BLaER1 (cell line): ENCODE results near the gene FILIP1L.

ENCODE experiments used
- H3K27ac ChIP-seq: shearing (Covaris generic); formaldehyde crosslinking; 2 replicates; pipeline ENCODE4 v1.8.1; 2022
- H3K27me3 ChIP-seq: shearing (Covaris generic); formaldehyde crosslinking; 2 replicates; pipeline ENCODE4 v1.8.1; 2022
- H3K36me3 ChIP-seq: shearing (Covaris generic); formaldehyde crosslinking; 2 replicates; pipeline ENCODE4 v1.8.1; 2022
- H3K4me1 ChIP-seq: shearing (Covaris generic); formaldehyde crosslinking; 2 replicates; pipeline ENCODE4 v1.8.1; 2022
- H3K4me2 ChIP-seq: shearing (Covaris generic); formaldehyde crosslinking; 2 replicates; pipeline ENCODE4 v1.8.1; 2022
- H3K4me3 ChIP-seq: shearing (Covaris generic); formaldehyde crosslinking; 2 replicates; pipeline ENCODE4 v1.8.1; 2022
- H3K9ac ChIP-seq: shearing (Covaris generic); formaldehyde crosslinking; 2 replicates; pipeline ENCODE4 v1.8.1; 2022
- H3K9me3 ChIP-seq: shearing (Covaris generic); formaldehyde crosslinking; 2 replicates; pipeline ENCODE4 v1.8.1; 2022
- H4K20me1 ChIP-seq: shearing (Covaris generic); formaldehyde crosslinking; 2 replicates; pipeline ENCODE4 v1.8.1; 2022
- Cebpa-rat ChIP-seq: shearing (Covaris generic); IDR thresholded peaks from 2 replicates; pipeline ENCODE4 v1.8.1; 2022

Gene FILIP1L

DNA sequence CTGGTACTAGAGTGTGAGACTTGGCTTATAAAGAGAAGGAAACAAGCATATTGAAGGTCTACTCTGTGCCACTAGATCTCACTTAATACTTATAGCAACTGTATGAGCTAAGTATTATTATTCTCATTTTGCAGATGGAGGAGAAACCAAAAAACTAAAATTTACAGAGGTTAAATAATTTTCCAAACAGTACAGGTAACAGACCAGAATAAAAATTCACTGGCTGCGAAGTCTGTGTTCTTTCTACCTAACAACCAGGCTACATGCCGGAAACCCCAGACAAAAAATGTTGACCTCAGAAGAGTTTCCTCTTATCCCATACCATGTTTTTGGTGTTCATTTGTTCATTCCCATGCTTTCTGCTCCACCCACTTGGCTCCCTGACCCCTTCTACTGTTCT is 250.0 kb downstream of the FILIP1L start:
- Histone ChIP-seq H3K27me3 (no peaks in the 10 kb centered on the region), H3K9ac (no peak overlapping the region), H4K20me1 (peaks cover 86% of the 10 kb centered on the region), H3K9me3 (no peaks in the 10 kb centered on the region), H3K4me2 (no peak overlapping the region), H3K27ac (no peak overlapping the region), H3K4me1 (peaks cover 11% of the 10 kb centered on the region), H3K4me3 (no peak overlapping the region), H3K36me3 (0 out of 2 replicates have a peak, but pooled peaks cover 5% of the 10 kb centered on the region)
- no peak for TF ChIP-seq Cebpa-rat

DNA sequence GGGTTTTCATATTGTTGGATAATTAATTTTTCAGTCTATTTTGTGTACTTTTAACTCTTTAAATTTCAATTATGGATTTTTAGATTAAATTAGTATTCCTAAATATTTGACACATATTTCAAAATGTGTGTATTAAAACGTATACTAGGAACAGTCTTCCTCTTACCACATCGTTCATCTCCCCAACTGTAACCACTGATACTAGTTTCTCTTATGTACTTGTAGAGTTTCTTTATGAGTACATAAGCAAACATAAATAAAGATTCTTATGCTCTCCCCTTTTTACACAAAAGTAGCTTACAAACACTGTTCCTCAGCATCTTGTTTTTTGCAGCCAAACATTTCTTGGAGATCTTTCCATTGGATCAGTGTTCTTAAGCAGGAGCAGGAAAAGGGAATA is 250.7 kb downstream of the FILIP1L start:
- Histone ChIP-seq H3K27ac (no peak overlapping the region), H4K20me1 (peaks cover 86% of the 10 kb centered on the region), H3K4me2 (no peak overlapping the region), H3K4me3 (no peak overlapping the region), H3K27me3 (no peaks in the 10 kb centered on the region), H3K9ac (no peak overlapping the region), H3K4me1 (peaks cover 11% of the 10 kb centered on the region), H3K36me3 (0 out of 2 replicates have a peak, but pooled peaks cover 5% of the 10 kb centered on the region), H3K9me3 (no peaks in the 10 kb centered on the region)
- TF ChIP-seq Cebpa-rat = no peak

DNA sequence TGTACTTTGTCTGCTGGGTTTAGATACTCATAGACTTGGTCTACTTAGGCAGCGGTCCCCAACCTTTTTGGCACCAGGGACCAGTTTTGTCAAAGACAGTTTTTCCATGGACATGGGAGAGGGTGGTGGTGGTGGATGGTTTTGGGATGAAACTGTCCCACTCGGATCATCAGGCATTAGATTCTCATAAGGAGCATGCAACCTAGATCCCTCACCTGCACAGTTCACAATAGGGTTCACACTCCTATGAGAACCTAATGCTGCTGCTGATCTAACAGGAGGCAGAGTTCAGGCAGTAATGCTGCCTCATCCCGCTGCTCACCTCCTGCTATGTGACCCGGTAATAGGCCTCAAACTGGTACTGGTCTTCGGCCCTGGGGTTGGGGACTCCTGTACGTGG is 251.3 kb downstream of the FILIP1L start:
- H3K9me3 ChIP-seq = no peaks in the 10 kb centered on the region
- no peaks in the 10 kb centered on the region for H3K27me3 ChIP-seq
- no peak overlapping the region for H3K9ac ChIP-seq
- peaks cover 82% of the 10 kb centered on the region for H4K20me1 ChIP-seq
- H3K4me1 ChIP-seq = peaks cover 11% of the 10 kb centered on the region
- H3K4me2 ChIP-seq = no peak overlapping the region
- no peaks in the 10 kb centered on the region for H3K36me3 ChIP-seq
- H3K27ac ChIP-seq = no peak overlapping the region
- TF ChIP-seq Cebpa-rat = no peak
- H3K4me3 ChIP-seq = no peak overlapping the region

DNA sequence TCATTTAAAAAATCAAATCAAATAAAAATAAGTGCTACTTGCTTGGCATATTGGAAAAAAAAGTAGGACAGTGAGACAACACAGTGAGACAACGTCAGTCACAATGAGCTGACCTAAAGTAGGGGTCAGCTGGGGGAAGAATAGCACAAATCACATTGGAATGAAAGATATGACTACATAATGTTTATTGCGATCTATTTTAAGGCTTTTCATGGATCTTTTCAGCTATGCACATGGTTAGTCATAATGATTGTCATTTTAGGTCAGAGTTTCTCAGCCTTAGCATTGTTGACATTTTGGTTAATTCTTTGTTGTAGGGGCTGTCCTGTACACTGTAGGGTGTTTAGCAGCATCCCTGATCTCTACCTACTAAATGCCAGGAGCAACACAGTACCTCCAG is 252.1 kb downstream of the FILIP1L start:
- H3K36me3 ChIP-seq = no peaks in the 10 kb centered on the region
- no peak overlapping the region for H3K4me2 ChIP-seq
- H3K4me1 ChIP-seq = peaks cover 11% of the 10 kb centered on the region
- H3K9me3 ChIP-seq = no peaks in the 10 kb centered on the region
- no peak overlapping the region for H3K9ac ChIP-seq
- no peak overlapping the region for H3K4me3 ChIP-seq
- no peaks in the 10 kb centered on the region for H3K27me3 ChIP-seq
- no peak for TF ChIP-seq Cebpa-rat
- H4K20me1 ChIP-seq = peaks cover 81% of the 10 kb centered on the region
- no peak overlapping the region for H3K27ac ChIP-seq

DNA sequence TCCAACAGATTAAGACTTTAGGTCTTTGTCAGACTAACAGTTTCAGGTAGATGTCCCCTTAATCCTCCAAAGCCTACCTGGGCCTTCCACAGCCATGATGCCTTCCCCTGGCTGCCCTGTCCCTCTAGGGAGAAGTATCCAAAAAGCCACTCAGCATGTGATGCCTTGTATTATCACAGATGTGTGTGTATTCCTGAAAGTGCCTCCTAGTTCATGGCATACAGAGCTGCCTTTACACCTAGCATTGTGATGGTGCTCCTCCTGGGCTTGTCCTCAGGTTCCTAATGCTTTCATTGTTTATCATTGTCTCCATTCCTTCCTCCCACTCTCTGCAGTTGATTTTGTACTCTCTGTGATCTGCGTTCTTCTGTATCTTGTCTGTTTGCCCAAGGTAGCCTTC is 253.1 kb downstream of the FILIP1L start:
- H3K36me3 ChIP-seq = no peaks in the 10 kb centered on the region
- no peak overlapping the region for H3K4me3 ChIP-seq
- H3K27ac ChIP-seq = no peak overlapping the region
- no peaks in the 10 kb centered on the region for H3K9me3 ChIP-seq
- peaks cover 80% of the 10 kb centered on the region for H4K20me1 ChIP-seq
- H3K27me3 ChIP-seq = no peaks in the 10 kb centered on the region
- TF ChIP-seq Cebpa-rat = no peak
- peaks cover 5% of the 10 kb centered on the region for H3K4me1 ChIP-seq
- no peak overlapping the region for H3K9ac ChIP-seq
- H3K4me2 ChIP-seq = no peak overlapping the region

DNA sequence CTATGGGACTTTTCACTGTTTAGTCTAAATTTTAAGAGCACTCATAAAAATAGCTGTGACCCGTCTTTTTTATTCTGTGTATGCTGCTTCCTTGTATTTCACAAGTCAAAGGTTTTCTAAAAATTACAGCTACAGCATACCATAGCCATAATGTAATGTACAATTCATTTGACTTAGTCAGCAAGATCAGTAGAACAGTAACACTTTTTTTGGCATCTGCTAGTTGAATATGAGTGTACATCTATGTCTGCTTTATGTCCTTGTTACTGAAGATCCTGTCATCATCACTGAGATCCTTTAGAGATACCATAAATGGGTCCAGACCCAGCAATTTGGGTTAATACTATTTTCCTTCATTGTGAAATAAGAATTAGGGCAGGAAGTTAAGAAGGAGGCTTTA is 254.5 kb downstream of the FILIP1L start:
- Histone ChIP-seq H3K4me1 (no peaks in the 10 kb centered on the region), H3K4me2 (no peak overlapping the region), H3K4me3 (no peak overlapping the region), H3K36me3 (no peaks in the 10 kb centered on the region), H3K27ac (no peak overlapping the region), H3K9ac (no peak overlapping the region), H4K20me1 (peaks cover 80% of the 10 kb centered on the region), H3K9me3 (no peaks in the 10 kb centered on the region), H3K27me3 (no peaks in the 10 kb centered on the region)
- TF ChIP-seq Cebpa-rat = no peak

DNA sequence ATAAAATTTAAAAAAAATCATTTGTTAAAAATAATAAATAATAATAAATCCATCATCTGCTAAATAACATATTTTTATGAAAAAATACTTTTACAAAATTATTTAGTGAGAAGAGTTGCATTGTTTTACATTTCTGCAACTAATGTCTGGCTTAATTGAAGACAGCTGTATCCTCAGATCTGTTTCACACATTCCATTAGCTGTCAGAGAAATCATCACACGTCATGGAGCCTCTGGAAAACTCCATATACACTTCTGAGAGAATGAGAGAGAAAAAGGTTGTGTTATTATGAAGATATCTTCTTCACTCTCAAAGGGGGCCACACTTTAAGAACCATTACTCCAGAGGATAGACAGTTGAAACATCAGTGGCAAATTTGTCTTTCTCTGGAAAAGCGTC is 255.8 kb downstream of the FILIP1L start:
- Histone ChIP-seq H3K9ac (no peak overlapping the region), H3K9me3 (no peaks in the 10 kb centered on the region), H3K27me3 (no peaks in the 10 kb centered on the region), H3K36me3 (no peaks in the 10 kb centered on the region), H3K27ac (no peak overlapping the region), H3K4me3 (no peak overlapping the region), H4K20me1 (peaks cover 87% of the 10 kb centered on the region), H3K4me2 (no peak overlapping the region), H3K4me1 (no peaks in the 10 kb centered on the region)
- no peak for TF ChIP-seq Cebpa-rat

DNA sequence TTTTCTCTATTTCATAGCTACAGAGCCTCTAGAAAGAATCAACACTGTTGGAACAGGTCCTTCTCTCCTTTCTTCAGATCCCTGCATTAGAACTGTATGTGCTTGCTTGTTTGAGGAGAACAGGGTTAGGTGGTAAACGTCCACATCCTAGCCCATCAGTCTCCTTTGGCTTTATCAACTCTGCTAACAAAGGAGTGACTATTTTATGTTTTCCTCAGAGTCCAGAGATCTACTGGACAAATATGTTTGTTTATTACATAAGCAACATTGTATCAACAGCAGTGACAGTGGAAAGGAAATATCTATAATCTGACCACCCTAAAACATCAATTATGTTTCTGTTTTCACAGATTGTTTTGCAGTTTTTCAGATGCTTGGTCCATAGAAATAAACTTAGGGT is 257.0 kb downstream of the FILIP1L start:
- H3K27ac ChIP-seq = no peak overlapping the region
- no peak overlapping the region for H3K4me3 ChIP-seq
- H3K4me1 ChIP-seq = no peaks in the 10 kb centered on the region
- no peak overlapping the region for H3K9ac ChIP-seq
- H3K4me2 ChIP-seq = no peak overlapping the region
- no peaks in the 10 kb centered on the region for H3K9me3 ChIP-seq
- peaks cover 88% of the 10 kb centered on the region for H4K20me1 ChIP-seq
- H3K27me3 ChIP-seq = no peaks in the 10 kb centered on the region
- no peaks in the 10 kb centered on the region for H3K36me3 ChIP-seq
- no peak for TF ChIP-seq Cebpa-rat

DNA sequence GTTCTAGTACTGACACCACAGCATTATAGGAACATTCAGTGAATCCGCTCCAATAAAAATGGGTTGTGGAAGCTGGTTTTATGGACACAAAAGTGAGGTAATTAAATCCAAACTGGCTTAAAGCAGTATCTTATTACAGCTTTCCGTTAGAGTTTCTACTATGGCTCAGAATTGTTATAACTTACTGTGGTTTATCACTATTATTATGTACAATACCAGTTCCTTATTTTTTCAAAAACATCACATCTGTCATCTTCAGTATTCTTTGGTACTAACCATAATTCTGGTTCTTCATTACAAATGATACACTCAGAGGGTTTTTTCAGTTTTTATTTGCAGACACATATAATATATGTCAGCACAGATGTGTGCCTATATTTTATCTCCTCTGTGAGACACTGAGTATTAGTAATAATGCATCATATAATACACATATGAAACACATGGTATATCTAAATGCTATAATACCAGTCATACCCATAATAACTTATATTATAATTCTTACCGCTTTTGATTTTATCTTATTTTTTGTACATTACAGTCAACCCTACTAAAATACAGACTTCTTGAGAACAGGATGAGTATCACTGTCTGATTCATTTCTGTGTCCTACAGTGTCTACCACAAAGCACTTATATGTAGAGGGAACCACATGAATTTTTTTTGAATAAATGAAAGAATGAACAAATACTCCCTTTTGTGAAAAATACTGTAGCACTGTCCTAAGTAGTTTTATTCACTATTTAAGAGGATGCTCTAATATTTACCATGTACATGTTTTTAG is 257.7 kb downstream of the FILIP1L start:
- Histone ChIP-seq H3K27ac (no peak overlapping the region), H3K4me1 (no peaks in the 10 kb centered on the region), H3K9me3 (no peaks in the 10 kb centered on the region), H3K4me2 (no peak overlapping the region), H3K9ac (no peak overlapping the region), H3K36me3 (no peaks in the 10 kb centered on the region), H3K4me3 (no peak overlapping the region), H3K27me3 (no peaks in the 10 kb centered on the region), H4K20me1 (peaks cover 93% of the 10 kb centered on the region)
- no peak for TF ChIP-seq Cebpa-rat

DNA sequence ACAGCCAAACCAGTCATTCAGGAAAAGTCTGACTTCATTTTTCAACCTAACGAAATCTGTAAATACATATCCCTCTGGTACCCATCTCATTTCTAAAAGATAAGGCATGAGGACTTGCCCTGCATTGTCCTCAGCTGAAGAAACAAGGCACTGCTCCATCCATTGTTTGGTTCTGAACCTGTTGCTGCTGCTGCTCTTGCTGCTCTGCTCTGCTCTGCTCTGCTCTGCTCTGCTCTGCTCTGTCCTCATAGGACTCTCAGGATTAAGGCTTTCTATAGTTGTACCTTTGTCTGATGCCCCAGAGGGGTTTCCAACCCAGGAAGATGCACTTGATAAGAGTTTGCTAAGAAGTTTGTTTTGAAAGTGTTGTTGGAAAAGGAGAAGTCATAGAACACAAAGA is 258.4 kb downstream of the FILIP1L start:
- Histone ChIP-seq H3K36me3 (no peaks in the 10 kb centered on the region), H3K4me1 (no peaks in the 10 kb centered on the region), H3K27ac (no peak overlapping the region), H3K9me3 (no peaks in the 10 kb centered on the region), H3K9ac (no peak overlapping the region), H3K27me3 (no peaks in the 10 kb centered on the region), H3K4me2 (no peak overlapping the region), H4K20me1 (peaks cover 91% of the 10 kb centered on the region), H3K4me3 (no peak overlapping the region)
- TF ChIP-seq Cebpa-rat = no peak
